ENCODE data around the gene AMBP.

- no peak for TF ChIP-seq CTCF (IDR thresholded peaks at IDR 0.05)
- TF ChIP-seq POLR2A (IDR thresholded peaks at IDR 0.05), result no peak
Observed at GRCh38 chr9:114061830-114062474, 16.1 kb downstream of the AMBP start.
